GM10266 (cell line): ENCODE measurements around the gene MED27.

Source experiments
- DNase-seq: peaks from one replicate; pipeline ENCODE4 v3.0.0; 2012; ENCODE audit errors: extremely low spot score
- CTCF ChIP-seq: IDR thresholded peaks from 2 replicates; pipeline ENCODE4 v1.5.1; 2012; ENCODE audit warnings: mild to moderate bottlenecking, low read depth; ENCODE audit not compliant: control insufficient read depth, insufficient read depth; ENCODE audit errors: missing control alignments

MED27 gene

GRCh38 chr9:131968632-131969031, 111.0 kb downstream of the MED27 start:
- no peak for TF ChIP-seq CTCF
- no peak for DNase-seq

- DNase-seq, result no peak
- TF ChIP-seq CTCF, result no peak
Observed at GRCh38 chr9:131965841-131966240, 113.8 kb downstream of the MED27 start.

GRCh38 chr9:131965103-131965502, 114.6 kb downstream of the MED27 start:
- TF ChIP-seq CTCF, result no peak
- no peak for DNase-seq

- no peak for DNase-seq
- TF ChIP-seq CTCF, result no peak
Observed at GRCh38 chr9:131963072-131964030, 116.3 kb downstream of the MED27 start.

GRCh38 chr9:131961496-131961880, 118.2 kb downstream of the MED27 start:
- no peak for TF ChIP-seq CTCF
- no peak for DNase-seq

- no peak for TF ChIP-seq CTCF
- no peak for DNase-seq
Observed at GRCh38 chr9:131960851-131961495, 118.7 kb downstream of the MED27 start.

- no peak for DNase-seq
- TF ChIP-seq CTCF, result no peak
Observed at GRCh38 chr9:131960311-131960710, 119.4 kb downstream of the MED27 start.
